BE2C (cell line): Measurements from ENCODE around the gene FGD2. TPM values are rescaled to one million over a fixed set of nuclear protein-coding genes. Genes with fewer than 3 reads are reported as not detected.

Source experiments
- DNase-seq: peaks from one replicate; pipeline ENCODE4 v3.0.0-alpha.2; 2020
- H3K27me3 ChIP-seq: fragments of 250-450 bp; sonication (Bioruptor Pico); 2 replicates; pipeline ENCODE4 v1.5.1; 2020; ENCODE audit warnings: mild to moderate bottlenecking
- H3K36me3 ChIP-seq: fragments of 250-450 bp; sonication (Bioruptor Pico); 2 replicates; pipeline ENCODE4 v1.5.1; 2020; ENCODE audit warnings: mild to moderate bottlenecking
- H3K4me1 ChIP-seq: fragments of 250-450 bp; sonication (Bioruptor Pico); 2 replicates; pipeline ENCODE4 v1.5.1; 2020
- H3K4me3 ChIP-seq: 2 replicates; pipeline ENCODE4 v1.5.1; 2011; ENCODE audit warnings: low read depth, low read length
- H3K9me3 ChIP-seq: fragments of 250-450 bp; sonication (Bioruptor Pico); 2 replicates; pipeline ENCODE4 v1.5.1; 2020
- polyA plus RNA-seq: library from polyadenylated mRNA; unstranded; fragments of >200 nt; gene quantifications from one replicate; pipeline ENCODE4 v1.2.1, GENCODE V29; 2012; ENCODE audit warnings: low read depth, missing spikeins; ENCODE audit not compliant: insufficient read length, insufficient read depth
- TF ChIP-seq, protein P1 (sequence below): IDR thresholded peaks from 2 replicates; pipeline ENCODE4 v1.5.1; 2012; ENCODE audit warnings: mild to moderate bottlenecking, low read depth, low read length

FGD2 gene, protein sequence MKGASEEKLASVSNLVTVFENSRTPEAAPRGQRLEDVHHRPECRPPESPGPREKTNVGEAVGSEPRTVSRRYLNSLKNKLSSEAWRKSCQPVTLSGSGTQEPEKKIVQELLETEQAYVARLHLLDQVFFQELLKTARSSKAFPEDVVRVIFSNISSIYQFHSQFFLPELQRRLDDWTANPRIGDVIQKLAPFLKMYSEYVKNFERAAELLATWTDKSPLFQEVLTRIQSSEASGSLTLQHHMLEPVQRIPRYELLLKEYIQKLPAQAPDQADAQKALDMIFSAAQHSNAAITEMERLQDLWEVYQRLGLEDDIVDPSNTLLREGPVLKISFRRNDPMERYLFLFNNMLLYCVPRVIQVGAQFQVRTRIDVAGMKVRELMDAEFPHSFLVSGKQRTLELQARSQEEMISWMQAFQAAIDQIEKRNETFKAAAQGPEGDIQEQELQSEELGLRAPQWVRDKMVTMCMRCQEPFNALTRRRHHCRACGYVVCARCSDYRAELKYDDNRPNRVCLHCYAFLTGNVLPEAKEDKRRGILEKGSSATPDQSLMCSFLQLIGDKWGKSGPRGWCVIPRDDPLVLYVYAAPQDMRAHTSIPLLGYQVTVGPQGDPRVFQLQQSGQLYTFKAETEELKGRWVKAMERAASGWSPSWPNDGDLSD
- polyA plus RNA-seq, result not detected

DNA sequence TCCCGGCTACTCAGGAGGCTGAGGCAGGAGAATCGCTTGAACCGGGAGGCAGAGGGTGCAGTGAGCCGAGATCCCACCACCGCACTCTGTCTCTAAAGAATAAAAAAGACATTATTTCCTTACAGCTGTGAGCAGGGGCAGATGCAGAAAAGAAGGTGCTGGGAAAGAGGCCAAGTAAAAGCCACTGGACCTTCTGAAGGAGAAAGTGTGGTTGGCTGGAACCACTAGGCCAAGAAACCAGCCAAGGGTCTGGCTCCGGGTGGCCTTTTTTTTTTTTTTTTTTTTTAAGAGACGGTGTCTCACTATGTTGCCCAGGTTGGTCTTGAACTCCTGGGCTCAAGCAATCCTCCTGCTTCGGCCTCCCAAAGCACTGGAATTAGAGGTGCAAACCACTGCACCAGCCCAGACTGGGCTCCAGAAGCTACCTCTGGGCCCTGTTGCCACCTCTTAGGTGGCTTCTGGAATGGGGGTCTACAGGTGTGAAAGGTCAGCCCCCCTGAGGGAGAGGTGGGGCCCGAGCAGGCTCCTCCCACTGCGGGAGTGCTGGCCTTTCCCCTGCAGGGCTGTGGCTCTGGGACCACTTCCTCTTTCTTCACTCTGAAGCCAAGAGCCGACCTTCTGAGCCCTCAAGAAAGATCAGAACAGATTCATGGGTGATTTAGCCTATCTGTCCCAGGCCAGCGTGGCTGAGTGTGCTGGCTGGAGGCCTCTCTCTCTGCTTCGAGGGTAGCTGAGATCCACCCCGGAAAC is at the start of gene FGD2:
Gene FGD2, plus strand, starts transcription at position 595 of the 750 bp plus-strand sequence. CDS start 163 bp downstream, outside the sequence.
- TF ChIP-seq, protein P1, sequence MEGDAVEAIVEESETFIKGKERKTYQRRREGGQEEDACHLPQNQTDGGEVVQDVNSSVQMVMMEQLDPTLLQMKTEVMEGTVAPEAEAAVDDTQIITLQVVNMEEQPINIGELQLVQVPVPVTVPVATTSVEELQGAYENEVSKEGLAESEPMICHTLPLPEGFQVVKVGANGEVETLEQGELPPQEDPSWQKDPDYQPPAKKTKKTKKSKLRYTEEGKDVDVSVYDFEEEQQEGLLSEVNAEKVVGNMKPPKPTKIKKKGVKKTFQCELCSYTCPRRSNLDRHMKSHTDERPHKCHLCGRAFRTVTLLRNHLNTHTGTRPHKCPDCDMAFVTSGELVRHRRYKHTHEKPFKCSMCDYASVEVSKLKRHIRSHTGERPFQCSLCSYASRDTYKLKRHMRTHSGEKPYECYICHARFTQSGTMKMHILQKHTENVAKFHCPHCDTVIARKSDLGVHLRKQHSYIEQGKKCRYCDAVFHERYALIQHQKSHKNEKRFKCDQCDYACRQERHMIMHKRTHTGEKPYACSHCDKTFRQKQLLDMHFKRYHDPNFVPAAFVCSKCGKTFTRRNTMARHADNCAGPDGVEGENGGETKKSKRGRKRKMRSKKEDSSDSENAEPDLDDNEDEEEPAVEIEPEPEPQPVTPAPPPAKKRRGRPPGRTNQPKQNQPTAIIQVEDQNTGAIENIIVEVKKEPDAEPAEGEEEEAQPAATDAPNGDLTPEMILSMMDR, result no peak
- no peaks in the 10 kb centered on the region for H3K36me3 ChIP-seq
- no peak for DNase-seq
- H3K4me3 ChIP-seq, result no peak within 1 kb of the TSS
- H3K27me3 ChIP-seq, result no peaks in the 10 kb centered on the region
- no peaks in the 10 kb centered on the region for H3K9me3 ChIP-seq
- no peaks in the 10 kb centered on the region; the same call in 1 of the 2 replicates for H3K4me1 ChIP-seq

DNA sequence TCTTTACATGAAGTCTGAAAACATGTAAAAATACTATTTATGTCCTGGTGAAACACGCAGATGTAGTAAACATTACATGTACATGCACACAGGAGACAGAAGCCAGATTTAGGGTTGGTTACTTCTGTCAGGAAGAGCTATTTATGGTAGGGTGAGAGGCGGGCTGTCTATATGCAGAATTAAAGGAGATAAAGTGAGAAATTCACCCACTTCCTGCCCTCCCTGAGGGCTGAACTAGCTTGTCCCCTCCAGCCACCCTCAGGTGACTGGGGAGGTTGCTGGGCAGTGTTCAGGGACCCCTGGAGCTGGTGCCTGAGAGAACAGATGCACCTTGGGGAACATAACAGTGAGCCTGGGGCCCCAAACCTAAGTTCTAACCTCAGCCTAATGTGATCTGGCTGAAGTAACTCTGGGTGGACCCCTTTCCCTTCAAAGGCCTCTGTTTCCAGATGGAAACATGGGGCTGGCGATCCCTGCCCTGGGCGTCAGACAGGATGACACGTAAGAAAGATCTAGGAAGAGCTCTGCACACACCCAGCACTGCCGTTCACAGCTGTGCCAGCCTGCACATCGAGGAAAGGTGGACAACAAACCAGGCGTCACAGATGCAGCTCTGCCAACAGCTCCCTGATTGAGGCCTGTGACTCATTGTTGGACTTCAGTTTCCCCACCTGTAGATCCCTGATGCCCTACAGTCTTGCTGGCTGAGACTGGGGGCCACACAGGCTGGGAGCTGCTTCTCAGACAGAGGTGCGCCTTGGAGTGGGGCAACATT is 49.6 kb upstream of the FGD2 start:
- Histone ChIP-seq H3K27me3 (no peaks in the 10 kb centered on the region), H3K36me3 (no peaks in the 10 kb centered on the region), H3K4me1 (peaks cover 2% of the 10 kb centered on the region; the same call in 1 of the 2 replicates), H3K4me3 (no peak overlapping the region), H3K9me3 (no peaks in the 10 kb centered on the region)
- DNase-seq, result no peak
- TF ChIP-seq, protein P1, result no peak

DNA sequence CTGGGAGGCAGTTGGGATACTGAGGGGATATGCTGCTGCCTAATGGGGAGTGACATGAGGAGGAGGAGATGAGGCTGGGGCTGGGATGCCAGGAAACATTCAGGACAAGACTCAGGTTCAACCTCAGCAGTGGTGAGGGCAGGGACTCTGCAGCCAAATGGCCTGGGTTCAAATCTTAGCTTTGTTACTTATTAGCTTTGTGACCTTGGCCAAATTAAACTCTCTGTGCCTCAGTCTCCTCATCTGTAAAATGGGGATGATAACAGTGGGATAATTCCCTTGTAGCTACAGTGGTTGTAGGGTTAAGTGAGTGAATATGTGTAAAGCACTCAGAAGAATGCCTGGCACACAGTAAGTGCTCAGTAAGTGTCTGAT is 49.0 kb upstream of the FGD2 start:
- no peaks in the 10 kb centered on the region for H3K27me3 ChIP-seq
- no peaks in the 10 kb centered on the region for H3K9me3 ChIP-seq
- DNase-seq, result no peak
- TF ChIP-seq, protein P1, result no peak
- no peaks in the 10 kb centered on the region for H3K36me3 ChIP-seq
- H3K4me3 ChIP-seq, result no peak overlapping the region
- H3K4me1 ChIP-seq, result peaks cover 5% of the 10 kb centered on the region; the same call in 1 of the 2 replicates

DNA sequence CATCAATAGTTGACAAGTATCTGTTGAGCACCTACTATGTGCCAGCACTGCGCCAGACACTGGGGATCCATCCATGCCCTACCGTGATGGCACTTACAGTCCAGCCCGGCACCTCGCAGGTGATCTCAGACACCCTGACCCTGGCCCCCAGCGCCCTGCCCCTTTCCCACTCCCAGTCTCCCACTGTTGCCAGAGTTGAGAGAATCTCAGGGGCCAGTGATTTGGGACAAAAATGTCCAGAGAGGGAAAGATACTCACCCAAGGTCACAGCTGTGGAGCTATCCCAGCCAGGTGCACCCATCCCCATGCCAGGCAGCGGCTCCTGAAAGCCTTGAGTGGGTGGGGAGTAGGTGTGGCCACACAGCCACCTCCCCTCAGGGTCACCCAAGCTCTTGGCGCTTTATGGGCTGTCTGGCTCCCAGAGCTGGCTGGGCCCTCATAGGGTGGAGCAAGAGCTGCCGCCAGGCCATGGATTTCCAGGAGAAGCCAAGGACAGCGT is 47.6 kb upstream of the FGD2 start:
- Histone ChIP-seq H3K9me3 (no peaks in the 10 kb centered on the region), H3K4me3 (no peak overlapping the region)
- TF ChIP-seq, protein P1, result no peak

DNA sequence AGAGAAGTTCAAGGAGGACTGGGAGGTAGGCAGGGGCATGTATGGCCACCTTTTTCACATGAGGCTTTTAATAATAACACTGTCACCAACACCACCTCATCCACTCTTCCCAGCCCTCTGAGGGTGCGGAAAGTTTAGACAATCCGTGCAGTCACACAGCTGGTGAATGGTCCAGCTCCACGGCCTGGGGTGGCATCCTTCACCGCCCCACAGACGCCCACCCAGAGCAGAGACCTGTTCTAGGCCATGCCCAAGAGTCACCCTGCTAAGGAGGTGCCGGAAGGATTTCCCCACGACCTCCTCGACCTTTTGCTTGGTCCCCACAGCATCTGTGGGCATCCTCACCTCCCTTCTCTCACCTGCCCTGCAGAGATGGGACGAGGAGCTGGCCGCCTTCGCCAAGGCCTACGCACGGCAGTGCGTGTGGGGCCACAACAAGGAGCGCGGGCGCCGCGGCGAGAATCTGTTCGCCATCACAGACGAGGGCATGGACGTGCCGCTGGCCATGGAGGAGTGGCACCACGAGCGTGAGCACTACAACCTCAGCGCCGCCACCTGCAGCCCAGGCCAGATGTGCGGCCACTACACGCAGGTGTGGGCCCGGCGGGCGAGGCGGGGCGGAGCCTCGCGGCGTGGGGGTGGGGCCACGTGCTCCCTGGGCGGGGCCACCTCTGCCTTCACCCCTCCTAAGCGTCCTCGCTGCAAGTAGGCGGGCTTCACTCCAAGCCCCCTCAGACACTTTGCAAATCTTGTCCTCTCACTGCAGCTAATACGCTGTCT is 46.5 kb upstream of the FGD2 start:
- no peaks in the 10 kb centered on the region for H3K9me3 ChIP-seq
- H3K4me3 ChIP-seq, result no peak overlapping the region
- H3K36me3 ChIP-seq, result no peaks in the 10 kb centered on the region
- H3K4me1 ChIP-seq, result peaks cover 5% of the 10 kb centered on the region; the same call in 1 of the 2 replicates
- no peaks in the 10 kb centered on the region for H3K27me3 ChIP-seq
- no peak for DNase-seq
- TF ChIP-seq, protein P1, result no peak

More for the DNA sequence above, 47.6 kb upstream of the FGD2 start:
- no peak for DNase-seq
- Histone ChIP-seq H3K36me3 (no peaks in the 10 kb centered on the region), H3K4me1 (peaks cover 5% of the 10 kb centered on the region; the same call in 1 of the 2 replicates), H3K27me3 (no peaks in the 10 kb centered on the region)
